NK-92 (cell line): ENCODE results near the gene TNS3.

ENCODE experiments used
- DNase-seq: peaks from one replicate; lab custom pipeline; 2025; ENCODE audit not compliant: unreplicated experiment; lab: John Stamatoyannopoulos, UW

TNS3 gene

GRCh38 chr7:47313564-47313963 is 268.3 kb downstream of the TNS3 start:
- no peak for DNase-seq

- DNase-seq = no peak
Measured at GRCh38 chr7:47311891-47312290, 270.0 kb downstream of the TNS3 start.

DNA sequence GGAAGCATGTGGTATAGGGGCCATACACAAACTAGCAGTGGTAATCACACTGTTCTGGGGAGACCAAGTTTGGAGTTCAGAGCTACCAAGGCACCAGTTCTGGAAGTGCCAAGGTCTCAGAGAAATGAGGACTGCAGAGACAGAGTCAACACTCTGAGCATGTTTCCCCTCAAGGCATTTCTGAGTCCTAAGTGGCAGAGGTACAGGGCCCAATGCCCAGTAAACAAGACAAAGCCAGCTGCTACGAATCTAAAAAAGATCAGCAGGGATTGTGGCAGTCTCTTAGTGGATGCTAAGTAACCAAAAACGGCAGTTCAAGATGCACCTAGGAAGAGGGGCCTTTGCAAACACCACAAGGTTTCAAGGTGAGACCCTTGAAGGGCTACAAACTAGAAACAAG is 271.9 kb downstream of the TNS3 start:
- DNase-seq = no peak

- no peak for DNase-seq
Measured at GRCh38 chr7:47308808-47309207, 273.1 kb downstream of the TNS3 start.

DNA sequence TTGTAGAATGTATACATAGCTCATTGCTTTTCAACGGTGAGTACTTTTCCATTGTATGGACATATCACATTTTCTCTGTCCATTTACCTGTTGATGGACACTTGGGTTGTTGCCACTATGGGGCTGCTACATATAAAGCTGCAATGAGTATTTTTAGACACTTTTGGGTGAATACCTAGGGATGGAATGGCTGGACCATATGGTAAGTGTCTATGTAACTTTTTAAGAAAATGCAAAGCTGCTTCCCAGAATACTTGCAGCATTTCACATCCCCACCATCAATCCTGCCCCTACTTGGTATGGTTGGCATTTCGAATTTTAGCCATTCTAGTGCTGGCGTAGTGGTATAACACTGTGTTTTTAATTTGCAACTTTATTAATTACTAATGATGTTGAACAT is 274.6 kb downstream of the TNS3 start:
- no peak for DNase-seq

GRCh38 chr7:47304727-47305719 is 276.9 kb downstream of the TNS3 start:
- DNase-seq = no peak

GRCh38 chr7:47303695-47304453 is 278.0 kb downstream of the TNS3 start:
- DNase-seq = no peak

DNA sequence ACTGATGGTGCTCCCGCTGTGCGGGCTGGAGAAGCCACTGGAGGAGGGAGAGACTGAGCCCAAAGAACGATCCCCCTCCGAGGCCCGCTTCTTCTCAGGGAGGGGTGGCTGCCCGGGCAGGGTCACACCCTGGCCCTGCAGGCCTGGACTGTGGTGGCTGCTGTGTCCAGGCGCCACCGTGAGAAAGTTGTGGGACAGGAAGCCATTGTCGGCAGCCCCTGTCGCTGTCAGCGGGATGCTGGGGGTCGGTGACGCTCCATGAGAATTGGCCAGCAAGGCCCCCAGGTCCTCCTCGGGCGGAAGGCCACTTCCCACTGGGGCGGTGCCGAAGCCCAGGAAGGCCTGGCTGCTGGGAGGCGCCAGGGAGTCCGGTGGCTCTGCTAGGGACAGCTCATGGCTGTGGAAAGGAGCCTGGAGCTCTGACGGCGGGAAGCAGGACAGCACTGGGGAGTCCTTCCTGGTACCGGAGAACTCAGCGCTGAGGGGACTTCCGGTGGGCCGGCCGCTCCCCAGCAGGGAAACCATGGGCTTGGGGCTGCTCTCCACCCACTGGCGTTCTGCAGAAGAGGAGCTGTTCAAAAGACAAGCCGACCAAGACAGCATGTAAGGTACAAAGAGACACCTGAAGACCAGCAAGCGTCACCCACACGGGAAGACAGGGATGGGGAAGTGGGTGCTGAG is 278.8 kb downstream of the TNS3 start:
- DNase-seq = no peak

GRCh38 chr7:47302560-47302959 is 279.4 kb downstream of the TNS3 start:
- no peak for DNase-seq

DNA sequence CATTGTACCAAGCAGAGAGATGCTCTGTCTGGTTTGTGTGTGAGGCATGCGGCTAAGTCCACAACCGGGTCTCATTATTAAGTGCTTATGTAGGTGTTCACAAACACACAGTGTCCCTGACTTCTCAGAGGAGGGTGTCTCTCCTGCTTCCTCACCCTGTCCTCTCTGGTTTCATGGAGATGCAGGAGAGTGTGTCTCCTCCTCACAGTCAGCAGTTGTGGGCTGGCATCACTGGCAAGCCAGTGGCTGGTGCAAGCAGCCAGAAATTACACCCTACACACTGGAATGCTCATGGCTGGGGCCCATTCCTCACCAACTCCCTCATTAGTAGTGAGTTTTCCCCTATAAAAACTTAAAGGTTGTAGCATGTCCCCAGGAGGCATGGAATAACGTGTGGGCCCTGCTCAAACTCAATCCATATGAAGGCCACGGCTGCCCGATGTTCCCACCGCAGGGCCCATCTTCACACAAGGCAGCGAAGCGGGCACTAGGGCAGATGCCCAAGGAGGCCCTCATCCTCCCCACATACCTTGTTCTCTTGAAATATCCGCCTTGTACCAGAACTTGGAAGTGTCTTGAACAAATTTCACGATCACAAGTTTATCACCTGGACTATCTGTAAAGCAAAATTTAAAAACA is 280.1 kb downstream of the TNS3 start:
- DNase-seq = no peak

DNA sequence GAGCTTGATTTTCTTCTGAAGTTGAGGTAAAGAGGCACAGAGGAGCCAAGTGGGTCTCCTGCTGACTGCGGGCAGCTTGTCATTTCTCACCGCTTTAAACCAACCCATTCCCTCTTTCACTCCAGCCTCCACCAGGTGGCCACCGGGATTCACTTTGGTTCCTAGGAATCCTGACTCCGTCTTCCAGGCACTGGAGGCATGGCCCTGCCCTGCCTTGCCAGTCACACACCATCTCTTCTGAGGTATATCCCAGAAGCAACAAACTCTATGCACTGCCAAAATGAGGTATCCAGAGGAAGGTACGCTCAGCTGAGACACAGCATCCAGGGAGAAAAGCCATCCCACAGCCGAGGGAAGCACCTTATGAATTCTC is 280.8 kb downstream of the TNS3 start:
- DNase-seq = no peak

GRCh38 chr7:47300472-47301104 is 281.3 kb downstream of the TNS3 start:
- no peak for DNase-seq

- DNase-seq = no peak
Measured at GRCh38 chr7:47299496-47299895, 282.4 kb downstream of the TNS3 start.

GRCh38 chr7:47298636-47299035 is 283.3 kb downstream of the TNS3 start:
- DNase-seq = no peak

DNA sequence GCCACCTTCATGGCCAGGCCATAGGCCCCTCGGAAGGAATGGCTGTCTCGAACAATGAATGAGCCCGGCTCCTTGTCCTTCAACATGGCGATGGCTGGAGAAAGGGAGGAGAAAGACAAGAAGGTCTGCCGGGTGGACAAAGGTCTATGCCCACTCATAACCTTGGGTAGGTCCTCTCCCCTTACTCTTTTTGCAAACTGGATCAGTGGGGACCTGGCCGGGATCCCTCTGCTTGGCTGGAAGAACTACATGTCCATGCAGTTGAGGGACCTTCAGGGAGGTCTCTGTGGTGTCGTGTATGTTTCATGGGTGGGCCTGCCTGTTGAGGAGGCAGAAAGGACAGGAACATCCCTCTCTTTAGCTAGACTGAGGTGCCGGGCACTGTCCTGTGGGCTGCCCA is 284.8 kb downstream of the TNS3 start:
- DNase-seq = no peak

DNA sequence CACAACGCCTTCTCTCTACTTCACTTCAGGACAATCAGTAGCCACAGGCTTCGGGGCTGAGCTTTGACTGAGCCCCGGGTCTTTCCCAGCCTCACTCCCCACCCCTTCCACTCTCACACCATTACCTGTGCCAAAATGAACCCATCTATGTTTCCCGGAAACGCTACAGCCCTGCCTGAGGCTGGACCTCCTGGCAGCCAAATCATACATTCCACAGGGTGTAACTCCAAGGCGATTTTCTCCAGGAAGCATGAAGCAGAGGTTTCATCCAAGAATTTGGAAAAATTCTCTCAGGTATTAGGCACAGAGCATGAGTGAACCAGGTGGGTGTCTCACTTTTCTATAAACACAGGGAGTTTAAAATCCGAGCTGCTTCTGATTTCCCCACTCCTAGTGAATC is 286.3 kb downstream of the TNS3 start:
- no peak for DNase-seq

DNA sequence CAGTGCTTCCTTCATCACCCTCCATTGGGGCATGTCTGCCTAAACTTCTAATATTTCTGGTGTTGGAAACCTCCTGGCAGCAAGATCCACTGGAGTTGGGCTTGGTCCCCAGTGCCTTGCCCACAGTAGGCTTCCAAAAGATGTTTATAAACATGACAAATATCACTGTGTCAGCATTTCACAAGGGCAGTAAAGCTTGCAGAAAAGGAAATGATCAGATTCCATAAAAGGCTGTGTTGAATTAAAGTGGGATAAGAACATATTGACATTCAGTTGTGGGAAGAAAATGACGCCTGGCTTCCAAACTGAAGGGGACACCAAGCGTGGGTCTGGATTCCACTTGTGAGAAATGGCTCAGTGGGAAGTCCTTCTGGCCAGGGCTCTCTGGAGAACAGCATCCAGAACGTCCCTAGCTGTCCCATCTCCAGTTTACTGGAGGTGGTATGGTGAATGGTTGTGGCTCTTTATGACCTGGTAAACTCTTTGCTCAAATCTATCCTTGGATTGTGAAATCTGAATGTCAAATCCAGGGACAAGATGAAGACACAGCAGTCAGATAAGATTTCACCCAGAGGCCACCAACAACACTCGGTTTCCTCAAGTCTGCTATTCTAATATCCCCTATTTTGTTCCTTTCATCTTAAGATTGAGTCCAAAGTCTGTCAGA is 287.2 kb downstream of the TNS3 start:
- DNase-seq = no peak

GRCh38 chr7:47293884-47294555 is 287.9 kb downstream of the TNS3 start:
- no peak for DNase-seq

GRCh38 chr7:47292832-47293309 is 289.0 kb downstream of the TNS3 start:
- no peak for DNase-seq
